A673 (cell line): ENCODE results near the gene FAM210B. TPM values are rescaled to one million over a fixed set of nuclear protein-coding genes. Genes with fewer than 3 reads are reported as not detected.
"Not testable (repeated sequence)": the region's sequence is repeated elsewhere in the genome, so short reads cannot be mapped to it uniquely, and the experiment has no call there.

Experiments used
- BruUV-seq: library from RNA; stranded (reverse); fragments of 400-500 nt; replicated peaks from 2 replicates; lab custom pipeline; 2021; lab: Mats Ljungman, UMichigan
- CTCF ChIA-PET: fragments of 300-600 bp; sonication (Branson Sonifier 250); formaldehyde crosslinking; loops from one replicate; lab custom pipeline; 2022; ENCODE audit warnings: antibody characterized with exemption; lab: Charles Lee
- POLR2A ChIA-PET: fragments of 300-600 bp; sonication (Branson Sonifier 250); formaldehyde crosslinking; loops from one replicate; lab custom pipeline; 2022; ENCODE audit warnings: antibody characterized with exemption; ENCODE audit not compliant: low non-redundant PET; lab: Charles Lee
- DNase-seq: peaks from one replicate; pipeline ENCODE4 v3.0.0-alpha.2; 2015; ENCODE audit warnings: low spot score
- H3K27ac ChIP-seq: fragments of 200-600 bp; sonication (generic); 2 replicates; pipeline ENCODE4 v1.5.1; 2016; ENCODE audit warnings: mixed run types, low read depth, mild to moderate bottlenecking, mixed read lengths, antibody characterized with exemption, low read length; ENCODE audit not compliant: poor library complexity, severe bottlenecking
- H3K27me3 ChIP-seq: fragments of 200-600 bp; sonication (generic); replicated peaks from 2 replicates; pipeline ENCODE4 v1.6.1; 2017; ENCODE audit warnings: mixed run types, low read depth, mild to moderate bottlenecking, mixed read lengths, antibody characterized with exemption, low read length; ENCODE audit not compliant: insufficient read depth, poor library complexity
- H3K36me3 ChIP-seq: fragments of 200-600 bp; sonication (generic); 2 replicates; pipeline ENCODE4 v1.6.1; 2016; ENCODE audit warnings: mixed run types, mild to moderate bottlenecking, mixed read lengths, antibody characterized with exemption, low read length; ENCODE audit not compliant: insufficient read depth, poor library complexity, severe bottlenecking
- H3K4me1 ChIP-seq: fragments of 200-600 bp; sonication (generic); 2 replicates; pipeline ENCODE4 v1.6.1; 2017; ENCODE audit warnings: mixed run types, mild to moderate bottlenecking, mixed read lengths, antibody characterized with exemption, low read length; ENCODE audit not compliant: insufficient read depth, poor library complexity, severe bottlenecking
- H3K4me3 ChIP-seq: fragments of 200-600 bp; sonication (generic); 2 replicates; pipeline ENCODE4 v1.5.1; 2016; ENCODE audit warnings: low read depth, mixed run types, mild to moderate bottlenecking, mixed read lengths, low read length; ENCODE audit not compliant: poor library complexity, severe bottlenecking
- H3K9me3 ChIP-seq: fragments of 200-600 bp; sonication (generic); 2 replicates; pipeline ENCODE4 v1.6.1; 2016; ENCODE audit warnings: mixed run types, low read depth, mild to moderate bottlenecking, mixed read lengths, antibody characterized with exemption, low read length; ENCODE audit not compliant: poor library complexity, severe bottlenecking
- CTCF ChIP-seq: fragments of 300-800, 200-600 bp; sonication (generic); conservative IDR thresholded peaks from 2 replicates; pipeline ENCODE4 v1.5.1; 2017; ENCODE audit warnings: low read depth, mild to moderate bottlenecking, antibody characterized with exemption, low read length, moderate library complexity, mixed read lengths
- EZH2 ChIP-seq: fragments of 200-600 bp; sonication (generic); IDR thresholded peaks from 2 replicates; pipeline ENCODE4 v1.6.1; 2017; ENCODE audit warnings: borderline replicate concordance, low read depth, mild to moderate bottlenecking, mixed read lengths, antibody characterized with exemption, low read length; ENCODE audit not compliant: poor library complexity, severe bottlenecking
- intact Hi-C: fragments of 100-400 bp; cut with micrococcal nuclease; formaldehyde crosslinking; loops from one replicate; pipeline ENCODE4 v1.10.0; 2022; ENCODE audit not compliant: unreplicated experiment
- total RNA-seq: library from RNA; stranded (reverse); gene quantifications from 2 replicates; pipeline ENCODE4 v1.2.3, GENCODE V29; 2021

The FAM210B gene
- total RNA-seq, 1 experiment from 2014 or later, result 5.5 TPM

- H3K36me3 ChIP-seq, result peaks cover 96% of the 10 kb centered on the region
- TF ChIP-seq EZH2, result no peak
- no peak for TF ChIP-seq CTCF
- no peak for DNase-seq
- no peaks in the 10 kb centered on the region for H3K27me3 ChIP-seq
- no peak overlapping the region for H3K4me3 ChIP-seq
- H3K27ac ChIP-seq, result peak overlapping the region; percentile 13
- ChIA-PET CTCF (no interaction called here), POLR2A (no interaction called here)
- intact Hi-C loops, result no loop called here
- H3K4me1 ChIP-seq, result peaks cover 13% of the 10 kb centered on the region
- BruUV-seq, result no TSS peak
- no peaks in the 10 kb centered on the region for H3K9me3 ChIP-seq
These were observed 27.4 kb downstream of the FAM210B start for GRCh38 chr20:56386219-56386618.

GRCh38 chr20:56388882-56389281, 30.1 kb downstream of the FAM210B start:
- BruUV-seq, result no TSS peak
- intact Hi-C loops, result no loop called here
- Histone ChIP-seq H3K4me3 (no peak overlapping the region), H3K27ac (no peak overlapping the region), H3K27me3 (no peaks in the 10 kb centered on the region), H3K36me3 (peaks cover 69% of the 10 kb centered on the region), H3K4me1 (peaks cover 20% of the 10 kb centered on the region), H3K9me3 (no peaks in the 10 kb centered on the region)
- POLR2A ChIA-PET, result no interaction called here
- CTCF ChIA-PET, result no interaction called here
- no peak for DNase-seq
- TF ChIP-seq EZH2 (no peak), CTCF (no peak)

- peaks cover 22% of the 10 kb centered on the region for H3K4me1 ChIP-seq
- no peak overlapping the region for H3K27ac ChIP-seq
- H3K9me3 ChIP-seq, result no peaks in the 10 kb centered on the region
- POLR2A ChIA-PET, result no interaction called here
- H3K27me3 ChIP-seq, result no peaks in the 10 kb centered on the region
- no peak for DNase-seq
- TF ChIP-seq CTCF (no peak), EZH2 (no peak)
- CTCF ChIA-PET, result no interaction called here
- H3K4me3 ChIP-seq, result no peak overlapping the region
- intact Hi-C loops, result loop anchor here (5.0 kb wide), 1 partner anchor 77 kb away; the partner anchor contains the start of gene RTF2
- no TSS peak for BruUV-seq
- peaks cover 60% of the 10 kb centered on the region for H3K36me3 ChIP-seq
These were observed 31.0 kb downstream of the FAM210B start for GRCh38 chr20:56389807-56390206.

- intact Hi-C loops, result loop anchor here (5.0 kb wide), 1 partner anchor 77 kb away; the partner anchor contains the start of gene RTF2
- DNase-seq, H3K27ac ChIP-seq, CTCF ChIA-PET, H3K9me3 ChIP-seq, BruUV-seq, H3K27me3 ChIP-seq, POLR2A ChIA-PET: not testable (repeated sequence)
- H3K36me3 ChIP-seq, result peaks cover 58% of the 10 kb centered on the region
- peak overlapping the region; percentile 81 for H3K4me3 ChIP-seq
- peaks cover 22% of the 10 kb centered on the region for H3K4me1 ChIP-seq
These were observed 31.6 kb downstream of the FAM210B start for GRCh38 chr20:56390396-56390795.
